Measurements from ENCODE around the gene LAMA4.

GRCh38 chr6:112241820-112242429 lies 12.4 kb downstream of the LAMA4 start:
- TF ChIP-seq EP300 (IDR thresholded peaks at IDR 0.05) (no peak), CTCF (IDR thresholded peaks at IDR 0.05) (no peak)
